H1 (cell line): ENCODE results near the gene NRL. TPM values are rescaled to one million over a fixed set of nuclear protein-coding genes. Genes with fewer than 3 reads are reported as not detected.

Experiments
- CTCF ChIA-PET: fragments of 300-600 bp; sonication (Branson Sonifier 250); formaldehyde crosslinking; loops from one replicate; lab custom pipeline; 2021; ENCODE audit not compliant: partially characterized antibody; lab: Charles Lee
- POLR2A ChIA-PET: fragments of 300-600 bp; sonication (Branson Sonifier 250); formaldehyde crosslinking; loops from one replicate; lab custom pipeline; 2021; ENCODE audit warnings: inconsistent platforms; ENCODE audit not compliant: partially characterized antibody; lab: Charles Lee
- DNase-seq, 2 experiments: peaks; one replicate each; pipeline versions ENCODE4 v3.0.0 to v3.0.0-alpha.2; 2010 to 2022; ENCODE audit warnings: low spot score in 2 of 2, low read depth in 1 of 2, mixed read lengths in 1 of 2
- FAIRE-seq: peaks from 2 replicates; lab custom pipeline; 2011; peaks lifted over from hg19 to GRCh38; lab: Jason Lieb, UNC
- H2AFZ ChIP-seq: 2 replicates; pipeline ENCODE4 v1.8.1; 2012; ENCODE audit warnings: low read length, inconsistent platforms
- H2AK5ac ChIP-seq: 2 replicates; pipeline ENCODE4 v1.6.1; 2013; ENCODE audit warnings: low read depth, low read length
- H2BK120ac ChIP-seq: replicated peaks from 2 replicates; pipeline ENCODE3; 2013; ENCODE audit warnings: low read depth, low read length, inconsistent platforms
- H2BK12ac ChIP-seq: 2 replicates; pipeline ENCODE4 v1.6.1; 2013; ENCODE audit warnings: low read depth, low read length
- H2BK15ac ChIP-seq: 2 replicates; pipeline ENCODE4 v1.6.1; 2013; ENCODE audit warnings: low read length
- H2BK20ac ChIP-seq: 2 replicates; pipeline ENCODE4 v1.6.1; 2013; ENCODE audit warnings: low read length
- H2BK5ac ChIP-seq: 2 replicates; pipeline ENCODE4 v1.6.1; 2013; ENCODE audit warnings: low read depth, low read length
- H3K14ac ChIP-seq: 2 replicates; pipeline ENCODE4 v1.6.1; 2013; ENCODE audit warnings: inconsistent platforms; ENCODE audit not compliant: insufficient read length
- H3K18ac ChIP-seq: 2 replicates; pipeline ENCODE4 v1.6.1; 2013; ENCODE audit warnings: low read length; ENCODE audit errors: extremely low read depth
- H3K23ac ChIP-seq: 2 replicates; pipeline ENCODE4 v1.6.1; 2013; ENCODE audit warnings: inconsistent platforms; ENCODE audit not compliant: insufficient read length
- H3K23me2 ChIP-seq: 2 replicates; pipeline ENCODE4 v1.6.1; 2013; ENCODE audit warnings: low read depth, low read length
- H3K27ac ChIP-seq: 2 replicates; pipeline ENCODE4 v1.6.1; 2011; ENCODE audit warnings: low read depth, low read length, inconsistent platforms
- H3K27me3 ChIP-seq, 4 experiments: replicated peaks in 1 of 4; 1 replicate in 1 of 4; 2 replicates in 3 of 4; pipeline versions ENCODE4 v1.6.1 to v1.8.1; 2011 to 2013; ENCODE audit warnings: low read length in 3 of 4, mild to moderate bottlenecking in 3 of 4, inconsistent platforms in 2 of 4, mixed read lengths in 2 of 4, moderate library complexity in 1 of 4; ENCODE audit not compliant: control insufficient read depth in 3 of 4, insufficient read depth in 3 of 4; ENCODE audit errors: extremely low read depth in 1 of 4
- H3K36me3 ChIP-seq, 4 experiments: 2 replicates each; pipeline versions ENCODE4 v1.6.1 to v1.8.1; 2011 to 2013; ENCODE audit warnings: mild to moderate bottlenecking in 4 of 4, low read length in 3 of 4, moderate library complexity in 2 of 4, control low read depth in 1 of 4, inconsistent platforms in 1 of 4; ENCODE audit not compliant: insufficient read depth in 4 of 4, control insufficient read depth in 2 of 4
- H3K4ac ChIP-seq: replicated peaks from 2 replicates; pipeline ENCODE3; 2013; ENCODE audit warnings: low read length, low read depth, mixed read lengths, inconsistent platforms; ENCODE audit not compliant: insufficient read length
- H3K4me1 ChIP-seq, 4 experiments: replicated peaks in 1 of 4; 1 replicate in 1 of 4; 2 replicates in 3 of 4; pipeline versions ENCODE4 v1.6.1 to v1.8.1; 2011 to 2013; ENCODE audit warnings: low read length in 3 of 4, inconsistent platforms in 2 of 4, mixed read lengths in 1 of 4; ENCODE audit not compliant: insufficient read depth in 4 of 4, control insufficient read depth in 3 of 4
- H3K4me2 ChIP-seq, 2 experiments: 2 replicates each; pipeline versions ENCODE4 v1.6.1 to v1.8.1; 2011 to 2013; ENCODE audit warnings: low read depth in 2 of 2, low read length in 2 of 2, control low read depth in 1 of 2, inconsistent platforms in 1 of 2, mild to moderate bottlenecking in 1 of 2; ENCODE audit not compliant: insufficient read depth in 1 of 2
- H3K4me3 ChIP-seq, 4 experiments: fragments of 200-600, 300-600 bp in 1 of 4; sonication (generic), shearing (Covaris generic), sonication (Bioruptor Twin) in 1 of 4; 2 replicates each; pipeline versions ENCODE4 v1.5.1 to v1.8.1; 2011 to 2016; ENCODE audit warnings: low read length in 4 of 4, low read depth in 3 of 4, control low read depth in 2 of 4, inconsistent platforms in 2 of 4, mild to moderate bottlenecking in 2 of 4, mixed read lengths in 1 of 4, moderate library complexity in 1 of 4; ENCODE audit not compliant: insufficient read depth in 2 of 4; ENCODE audit errors: extremely low read depth in 1 of 4
- H3K56ac ChIP-seq: replicated peaks from 2 replicates; pipeline ENCODE3; 2013; ENCODE audit warnings: low read depth, mild to moderate bottlenecking, mixed read lengths, low read length, inconsistent platforms; ENCODE audit not compliant: insufficient read length
- H3K79me1 ChIP-seq: 2 replicates; pipeline ENCODE4 v1.6.1; 2013; ENCODE audit warnings: low read depth, low read length, control low read depth
- H3K79me2 ChIP-seq, 2 experiments: 2 replicates each; pipeline versions ENCODE4 v1.6.1 to v1.8.1; 2012 to 2013; ENCODE audit warnings: low read length in 2 of 2, mild to moderate bottlenecking in 2 of 2, inconsistent platforms in 1 of 2; ENCODE audit not compliant: insufficient read depth in 2 of 2, control insufficient read depth in 1 of 2
- H3K9ac ChIP-seq, 4 experiments: replicated peaks in 1 of 4; 1 replicate in 1 of 4; 2 replicates in 3 of 4; pipeline versions ENCODE4 v1.6.1 to v1.8.1; 2011 to 2013; ENCODE audit warnings: low read depth in 3 of 4, low read length in 3 of 4, control low read depth in 2 of 4, mild to moderate bottlenecking in 2 of 4, moderate library complexity in 2 of 4, inconsistent platforms in 1 of 4; ENCODE audit errors: extremely low read depth in 1 of 4
- H3K9me3 ChIP-seq, 2 experiments: 2 replicates each; pipeline versions ENCODE4 v1.6.1 to v1.8.1; 2012 to 2013; ENCODE audit warnings: mild to moderate bottlenecking in 2 of 2, moderate library complexity in 2 of 2, control low read depth in 1 of 2, inconsistent platforms in 1 of 2, low read depth in 1 of 2, low read length in 1 of 2, mixed read lengths in 1 of 2; ENCODE audit not compliant: insufficient read depth in 2 of 2
- H4K20me1 ChIP-seq, 2 experiments: replicated peaks in 1 of 2; 2 replicates each; pipeline versions ENCODE3 to v1.8.1; 2011 to 2013; ENCODE audit warnings: inconsistent platforms in 2 of 2, low read length in 2 of 2, mild to moderate bottlenecking in 1 of 2; ENCODE audit not compliant: insufficient read depth in 2 of 2, control insufficient read depth in 1 of 2
- H4K5ac ChIP-seq: 2 replicates; pipeline ENCODE4 v1.6.1; 2013; ENCODE audit warnings: low read length, low read depth, mixed read lengths, inconsistent platforms; ENCODE audit not compliant: insufficient read length
- H4K8ac ChIP-seq: 2 replicates; pipeline ENCODE4 v1.8.0; 2013; ENCODE audit warnings: mild to moderate bottlenecking, moderate library complexity, low read length, inconsistent platforms; ENCODE audit not compliant: insufficient read depth; ENCODE audit errors: extremely low read depth
- H4K91ac ChIP-seq: replicated peaks from 2 replicates; pipeline ENCODE3; 2013; ENCODE audit warnings: low read length, mixed read lengths, inconsistent platforms; ENCODE audit not compliant: insufficient read length
- CBX5 ChIP-seq: fragments of 300-800, 300-1000 bp; sonication (generic); IDR thresholded peaks from 2 replicates; pipeline ENCODE4 v1.7.1; 2016; ENCODE audit warnings: antibody characterized with exemption, low read length, low read depth
- HDAC6 ChIP-seq: IDR thresholded peaks from one replicate; pipeline ENCODE4 v1.7.1; 2012; ENCODE audit warnings: low read depth, mild to moderate bottlenecking, inconsistent platforms, low read length, moderate library complexity
- RBBP5 ChIP-seq: IDR thresholded peaks from 2 replicates; pipeline ENCODE4 v1.7.1; 2012; ENCODE audit warnings: low read depth, mild to moderate bottlenecking, inconsistent platforms, low read length, moderate library complexity, borderline replicate concordance
- RNF2 ChIP-seq: fragments of 200-900, 300-1000 bp; sonication (generic); IDR thresholded peaks from 2 replicates; pipeline ENCODE4 v1.7.1; 2016; ENCODE audit warnings: borderline replicate concordance, low read depth, mild to moderate bottlenecking, antibody characterized with exemption, low read length; ENCODE audit not compliant: poor library complexity, severe bottlenecking; ENCODE audit errors: missing control alignments
- SAP30 ChIP-seq: fragments of 300-600 bp; sonication (generic); IDR thresholded peaks from 2 replicates; pipeline ENCODE4 v1.7.1; 2012; ENCODE audit warnings: low read length, moderate library complexity, mild to moderate bottlenecking, inconsistent platforms; ENCODE audit not compliant: insufficient read depth, insufficient replicate concordance
- TAF1 ChIP-seq: IDR thresholded peaks from 2 replicates; pipeline ENCODE4 v1.6.1; 2011; ENCODE audit warnings: mild to moderate bottlenecking, low read depth, low read length
- ZNF274 ChIP-seq: IDR thresholded peaks from 2 replicates; pipeline ENCODE4 v1.7.0; 2012; ENCODE audit warnings: low read length, borderline replicate concordance; ENCODE audit errors: extremely low read depth
- WGBS, 2 experiments: shearing (Covaris generic) in 1 of 2; methylation state at CpG; one replicate each; pipeline versions ENCODE4 v1.1.6 to v1.1.7; 2013 to 2015; ENCODE audit warnings: low lambda C conversion rate in 2 of 2, mixed read lengths in 2 of 2, inconsistent platforms in 1 of 2, low coverage in 1 of 2, missing lambda C conversion rate in 1 of 2; ENCODE audit not compliant: insufficient replicate concordance in 2 of 2, insufficient coverage in 1 of 2, insufficient read length in 1 of 2; ENCODE audit errors: extremely low coverage in 1 of 2, missing lambda C conversion rate in 1 of 2; 5-methylcytosine and 5-hydroxymethylcytosine counted together
- polyA plus RNA-seq, 7 experiments: library from polyadenylated mRNA; depleted of rRNA in 3 of 7; stranded (reverse) in 5 of 7; unstranded in 2 of 7; fragments of >200 nt in 5 of 7; fragments of 200-250 nt in 2 of 7; gene quantifications; 1 replicate in 5 of 7; 2 replicates in 1 of 7; 4 replicates in 1 of 7; pipeline versions ENCODE4 v1.2.1 to v1.2.3, GENCODE V29; 2011 to 2013; ENCODE audit warnings: missing spikeins in 2 of 7, mixed read lengths in 2 of 7
- total RNA-seq: library from RNA; stranded (reverse); fragmentation: NEBNext Ultra II Directional; extraction: Animal tissue kit (Norgen Biotek cat#: 25700); gene quantifications from 2 replicates; pipeline ENCODE4 v1.2.1, GENCODE V29; 2021
- TF ChIP-seq, protein P1 (sequence below): IDR thresholded peaks from 2 replicates; pipeline ENCODE4 v1.6.1; 2012; ENCODE audit warnings: inconsistent platforms
- TF ChIP-seq, protein P2 (sequence below): IDR thresholded peaks from 2 replicates; pipeline ENCODE4 v1.6.1; 2012; ENCODE audit warnings: low read length, inconsistent platforms

Gene NRL
- total and polyA plus RNA-seq, 2 of the 8 experiments (the other 6 are each of a cell fraction or from before 2014, with no cell fraction given), result 1.1 to 2.2 TPM

DNA sequence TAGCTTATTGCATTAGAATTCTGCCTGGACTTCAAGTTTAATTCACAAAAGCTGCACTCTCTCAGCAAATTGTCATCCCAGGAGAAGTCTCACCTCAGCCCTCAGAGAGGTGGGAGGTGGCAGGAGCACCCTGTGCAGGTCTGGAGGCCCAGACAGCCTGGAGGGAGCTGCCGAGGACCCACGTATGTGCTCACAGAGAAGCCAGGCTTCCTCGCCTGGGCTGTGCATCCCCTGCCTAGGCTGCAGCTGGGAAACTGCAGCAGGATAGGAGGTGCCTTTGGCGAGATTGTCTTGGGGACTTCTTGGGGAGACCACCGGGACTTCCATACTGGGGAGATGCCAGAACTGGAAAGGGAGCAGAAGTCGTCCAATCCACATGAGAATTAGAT lies 34.6 kb downstream of the NRL start:
- H3K4ac ChIP-seq, result peak overlapping the region; percentile 29
- peaks cover 11% of the 10 kb centered on the region; the same call in 1 of the 2 replicates for H3K23me2 ChIP-seq
- peaks cover 0 to 18% (median 12%) of the 10 kb centered on the region in 4 experiments; a peak in 6 of 7 replicates for H3K4me1 ChIP-seq
- no peak overlapping the region for H3K23ac ChIP-seq
- H2BK12ac ChIP-seq, result peak overlapping the region; percentile 62; the same call in 1 of the 2 replicates
- no peaks in the 10 kb centered on the region for H4K20me1 ChIP-seq
- no peak overlapping the region for H4K91ac ChIP-seq
- H3K9ac ChIP-seq, result no peak overlapping the region
- no peak overlapping the region for H4K8ac ChIP-seq
- H3K18ac ChIP-seq, result peak overlapping the region; percentile 57; the same call in 1 of the 2 replicates
- no peak for DNase-seq
- POLR2A ChIA-PET, result interaction anchor here (1.1 to 27.2 kb wide), 14 partner anchors 8 to 539 kb away, joined by 3 to 626 read pairs (median 6); partner anchors contain the start of genes CARMIL3, CPNE6, EMC9 and NRL
- peak overlapping the region; percentile 99; the same call in 1 of the 2 replicates for H2BK15ac ChIP-seq
- H3K4me3 ChIP-seq, result peak overlapping the region in 1 of 4 experiments; percentile 67; a peak in 2 of 8 replicates
- 75% methylated on average over 6 of the region's 6 CpGs; no CpG with 5 or more reads in 1 of the 2 experiments for WGBS, 2 experiments
- no peak for FAIRE-seq
- H3K27ac ChIP-seq, result no peak overlapping the region
- no peak overlapping the region for H2AK5ac ChIP-seq
- no peak overlapping the region for H2BK5ac ChIP-seq
- no peaks in the 10 kb centered on the region for H3K79me1 ChIP-seq
- peaks cover 0 to 10% (median 7%) of the 10 kb centered on the region in 4 experiments; a peak in 5 of 7 replicates for H3K27me3 ChIP-seq
- H3K56ac ChIP-seq, result no peak overlapping the region
- H3K36me3 ChIP-seq, result no peaks in the 10 kb centered on the region
- no peak overlapping the region for H2BK120ac ChIP-seq
- H3K79me2 ChIP-seq, result no peaks in the 10 kb centered on the region
- no peak overlapping the region for H4K5ac ChIP-seq
- H2AFZ ChIP-seq, result no peak overlapping the region
- H2BK20ac ChIP-seq, result peak overlapping the region; percentile 55; the same call in 1 of the 2 replicates
- H3K4me2 ChIP-seq, result peak overlapping the region; percentile 75 to 84; a peak in 3 of 4 replicates
- no peak overlapping the region for H3K14ac ChIP-seq
- CTCF ChIA-PET, result interaction anchor here (1.0 to 23.8 kb wide), 15 partner anchors 10 to 499 kb away, joined by 3 to 316 read pairs (median 6); partner anchors contain the start of genes DHRS4, IRF9 and PCK2
- H3K9me3 ChIP-seq, result no peaks in the 10 kb centered on the region
- TF ChIP-seq CBX5 (no peak), SAP30 (no peak), TAF1 (no peak), ZNF274 (no peak), RNF2 (no peak), RBBP5 (no peak), HDAC6 (no peak)
- TF ChIP-seq, protein P1, sequence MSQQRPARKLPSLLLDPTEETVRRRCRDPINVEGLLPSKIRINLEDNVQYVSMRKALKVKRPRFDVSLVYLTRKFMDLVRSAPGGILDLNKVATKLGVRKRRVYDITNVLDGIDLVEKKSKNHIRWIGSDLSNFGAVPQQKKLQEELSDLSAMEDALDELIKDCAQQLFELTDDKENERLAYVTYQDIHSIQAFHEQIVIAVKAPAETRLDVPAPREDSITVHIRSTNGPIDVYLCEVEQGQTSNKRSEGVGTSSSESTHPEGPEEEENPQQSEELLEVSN, result no peak
- TF ChIP-seq, protein P2, sequence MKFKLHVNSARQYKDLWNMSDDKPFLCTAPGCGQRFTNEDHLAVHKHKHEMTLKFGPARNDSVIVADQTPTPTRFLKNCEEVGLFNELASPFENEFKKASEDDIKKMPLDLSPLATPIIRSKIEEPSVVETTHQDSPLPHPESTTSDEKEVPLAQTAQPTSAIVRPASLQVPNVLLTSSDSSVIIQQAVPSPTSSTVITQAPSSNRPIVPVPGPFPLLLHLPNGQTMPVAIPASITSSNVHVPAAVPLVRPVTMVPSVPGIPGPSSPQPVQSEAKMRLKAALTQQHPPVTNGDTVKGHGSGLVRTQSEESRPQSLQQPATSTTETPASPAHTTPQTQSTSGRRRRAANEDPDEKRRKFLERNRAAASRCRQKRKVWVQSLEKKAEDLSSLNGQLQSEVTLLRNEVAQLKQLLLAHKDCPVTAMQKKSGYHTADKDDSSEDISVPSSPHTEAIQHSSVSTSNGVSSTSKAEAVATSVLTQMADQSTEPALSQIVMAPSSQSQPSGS, result no peak
